Activated CD4-positive, alpha-beta T cell treated with anti-CD3 and anti-CD28 coated beads, Interleukin-10, Interleukin-2, amounts not matched to agents 100 ng/mL and 50 ng/mL, durations not matched to agents 16 hours and 8 hours (primary cell): ENCODE measurements around the gene IL4I1.

Source experiments
- DNase-seq: peaks from one replicate; pipeline ENCODE4 v3.0.0-alpha.2; 2020

Gene IL4I1

GRCh38 chr19:49849433-49850220 is 47.1 kb downstream of the IL4I1 start:
- DNase-seq: no peak

GRCh38 chr19:49848938-49849337 is 47.7 kb downstream of the IL4I1 start:
- DNase-seq: peak; percentile 60

- DNase-seq: peak; percentile 73
Observed at GRCh38 chr19:49847731-49848696, 48.7 kb downstream of the IL4I1 start.

- no peak for DNase-seq
Observed at GRCh38 chr19:49846408-49846807, 50.3 kb downstream of the IL4I1 start.

- no peak for DNase-seq
Observed at GRCh38 chr19:49845414-49845813, 51.3 kb downstream of the IL4I1 start.

- DNase-seq: no peak
Observed at GRCh38 chr19:49844138-49845095, 52.3 kb downstream of the IL4I1 start.

GRCh38 chr19:49843265-49843664 is 53.4 kb downstream of the IL4I1 start:
- no peak for DNase-seq

- DNase-seq: no peak
Observed at GRCh38 chr19:49840736-49841249, 55.9 kb downstream of the IL4I1 start.

- DNase-seq: no peak
Observed at GRCh38 chr19:49840321-49840720, 56.4 kb downstream of the IL4I1 start.

GRCh38 chr19:49839713-49840112 is 57.0 kb downstream of the IL4I1 start:
- DNase-seq: no peak
